B cell (primary cell): Measurements from ENCODE around the gene SCNN1G.

Experiments
- EZH2 ChIP-seq: IDR thresholded peaks from 2 replicates; pipeline ENCODE4 v1.6.1; 2012; ENCODE audit warnings: borderline replicate concordance, low read depth, mild to moderate bottlenecking, moderate library complexity, low read length; ENCODE audit not compliant: insufficient read depth, poor library complexity, severe bottlenecking
- TF ChIP-seq, protein P1 (sequence below): fragments of 200-600 bp; IDR thresholded peaks from one replicate; pipeline ENCODE4 v1.8.0; 2022; ENCODE audit warnings: antibody characterized with exemption, mild to moderate bottlenecking

- TF ChIP-seq, protein P1, sequence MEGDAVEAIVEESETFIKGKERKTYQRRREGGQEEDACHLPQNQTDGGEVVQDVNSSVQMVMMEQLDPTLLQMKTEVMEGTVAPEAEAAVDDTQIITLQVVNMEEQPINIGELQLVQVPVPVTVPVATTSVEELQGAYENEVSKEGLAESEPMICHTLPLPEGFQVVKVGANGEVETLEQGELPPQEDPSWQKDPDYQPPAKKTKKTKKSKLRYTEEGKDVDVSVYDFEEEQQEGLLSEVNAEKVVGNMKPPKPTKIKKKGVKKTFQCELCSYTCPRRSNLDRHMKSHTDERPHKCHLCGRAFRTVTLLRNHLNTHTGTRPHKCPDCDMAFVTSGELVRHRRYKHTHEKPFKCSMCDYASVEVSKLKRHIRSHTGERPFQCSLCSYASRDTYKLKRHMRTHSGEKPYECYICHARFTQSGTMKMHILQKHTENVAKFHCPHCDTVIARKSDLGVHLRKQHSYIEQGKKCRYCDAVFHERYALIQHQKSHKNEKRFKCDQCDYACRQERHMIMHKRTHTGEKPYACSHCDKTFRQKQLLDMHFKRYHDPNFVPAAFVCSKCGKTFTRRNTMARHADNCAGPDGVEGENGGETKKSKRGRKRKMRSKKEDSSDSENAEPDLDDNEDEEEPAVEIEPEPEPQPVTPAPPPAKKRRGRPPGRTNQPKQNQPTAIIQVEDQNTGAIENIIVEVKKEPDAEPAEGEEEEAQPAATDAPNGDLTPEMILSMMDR, result no peak
- no peak for TF ChIP-seq EZH2
Measured at GRCh38 chr16:23185656-23186055, 3.1 kb downstream of the SCNN1G start.
